ENCODE measurements around the gene DRD2. TPM values are rescaled to one million over a fixed set of nuclear protein-coding genes. Genes with fewer than 3 reads are reported as not detected.

DRD2 gene
- total and polyA plus RNA-seq, 2 donors (not counting 3 experiments of a cell fraction or from before 2014, with no cell fraction given), result not detected

- H3K4me3 ChIP-seq (replicated peaks in 1 of 3; ENCODE audit: insufficient read depth in 1 of 3, low read depth in 1 of 3, low read length in 3 of 3), result no peak overlapping the region
- H3K79me2 ChIP-seq (ENCODE audit: control insufficient read depth, insufficient read depth, low read length), result no peaks in the 10 kb centered on the region
- TF ChIP-seq MYC (IDR thresholded peaks at IDR 0.05; ENCODE audit: low read depth, low read length), result no peak
- no peak for TF ChIP-seq EZH2 (IDR thresholded peaks at IDR 0.05; ENCODE audit: borderline replicate concordance, low read depth, low read length, severe bottlenecking)
- TF ChIP-seq POLR2A (IDR thresholded peaks at IDR 0.05; ENCODE audit: low read depth, low read length), result no peak
- no peak for TF ChIP-seq CTCF (IDR thresholded peaks at IDR 0.05; ENCODE audit: extremely low read depth in 1 of 2, insufficient read depth in 1 of 2, low read depth in 1 of 2, low read length in 2 of 2)
- TF ChIP-seq GATA2 (IDR thresholded peaks at IDR 0.05; ENCODE audit: insufficient read depth, insufficient read length, low read depth, low read length), result no peak
- no peak for TF ChIP-seq POLR2AphosphoS5 (IDR thresholded peaks at IDR 0.05; ENCODE audit: insufficient read depth, low read depth, low read length)
- no peak for FAIRE-seq
- peaks cover 0 to 3% of the 10 kb centered on the region in 2 experiments for H3K27me3 ChIP-seq (ENCODE audit: control insufficient read depth in 2 of 2, insufficient read depth in 2 of 2, low read length in 2 of 2)
- H3K9me3 ChIP-seq (replicated peaks; ENCODE audit: control insufficient read depth, insufficient read depth, low read length), result no peaks in the 10 kb centered on the region
- no peak for DNase-seq (ENCODE audit: low read depth, low spot score)
- no peaks in the 10 kb centered on the region for H3K9me1 ChIP-seq (replicated peaks; ENCODE audit: control insufficient read depth, extremely low read depth, insufficient read depth, low read length)
- BruUV-seq (replicated peaks), result no TSS peak
- dilution Hi-C loops (cut with MboI; ENCODE audit: extremely low pct_ligation_motif_present, low sequenced_read_pairs), result no loop called here
- H3K4me1 ChIP-seq (ENCODE audit: control insufficient read depth, extremely low read depth, insufficient read depth, low read length), result no peaks in the 10 kb centered on the region
- no peak overlapping the region for H2AFZ ChIP-seq (ENCODE audit: low read depth, low read length)
- no peak overlapping the region for H3K9ac ChIP-seq (replicated peaks; ENCODE audit: extremely low read depth, insufficient read depth, low read length)
- no peak overlapping the region for H3K27ac ChIP-seq (ENCODE audit: insufficient read depth, low read depth, low read length)
- no peaks in the 10 kb centered on the region for H3K36me3 ChIP-seq (ENCODE audit: control insufficient read depth in 2 of 2, extremely low read depth in 1 of 2, insufficient read depth in 2 of 2, low read length in 2 of 2)
- no peaks in the 10 kb centered on the region for H4K20me1 ChIP-seq (replicated peaks; ENCODE audit: control insufficient read depth, extremely low read depth, insufficient read depth, low read length)
- POLR2A ChIA-PET, result no interaction called here
- CTCF ChIA-PET, result no interaction called here
- intact Hi-C loops (cut with micrococcal nuclease), result no loop called here
- no peak overlapping the region for H3K4me2 ChIP-seq (ENCODE audit: insufficient read depth, low read length)
Measured at GRCh38 chr11:113375402-113375801, 99.8 kb downstream of the DRD2 start.

Measured in endothelial cell of umbilical vein (primary cell).